A549 (cell line): ENCODE data around the gene VAPB. TPM values are rescaled to one million over a fixed set of nuclear protein-coding genes. Genes with fewer than 3 reads are reported as not detected.

Experiments
- ATAC-seq, 2 experiments: fragments of 200-7000 bp in 1 of 2; fragments of >200 bp in 1 of 2; cut with Nextera tagmentation in 1 of 2; cut with Tn5 transposase in 1 of 2; 3 replicates each; pipeline versions ENCODE4 v1.8.0 to v1.9.1; 2018 to 2020; ENCODE audit warnings: mild to moderate bottlenecking in 1 of 2, moderate library complexity in 1 of 2
- CTCF ChIA-PET: fragments of 300-600 bp; sonication (Branson Sonifier 250); formaldehyde crosslinking; extraction: SDS; loops from one replicate; lab custom pipeline; 2021; ENCODE audit warnings: antibody characterized with exemption, inconsistent platforms; lab: Yijun Ruan, JAX
- POLR2A ChIA-PET: fragments of 350-600 bp; formaldehyde crosslinking; extraction: SDS; loops from one replicate; lab custom pipeline; 2021; ENCODE audit warnings: antibody characterized with exemption, inconsistent platforms; lab: Yijun Ruan, JAX
- DNase-seq, 2 experiments: peaks; one replicate each; pipeline versions ENCODE4 v3.0.0 to v3.0.0-alpha.2; 2011 to 2016; ENCODE audit warnings: low read depth in 1 of 2, low spot score in 1 of 2
- FAIRE-seq: peaks from 2 replicates; lab custom pipeline; 2011; peaks lifted over from hg19 to GRCh38; lab: Jason Lieb, UNC
- H3K27ac ChIP-seq, 2 experiments: fragments of >200 bp; sonication (Bioruptor Twin); formaldehyde crosslinking; 3 replicates each; pipeline ENCODE4 v1.5.1; 2016 to 2017
- H3K4me1 ChIP-seq: fragments of >200 bp; sonication (Bioruptor Twin); formaldehyde crosslinking; 3 replicates; pipeline ENCODE4 v1.6.1; 2016
- H3K4me2 ChIP-seq: fragments of >200 bp; sonication (Bioruptor Twin); formaldehyde crosslinking; 3 replicates; pipeline ENCODE4 v1.6.1; 2016
- H3K4me3 ChIP-seq: fragments of >200 bp; sonication (Bioruptor Twin); formaldehyde crosslinking; 3 replicates; pipeline ENCODE4 v1.5.1; 2016
- H3K9me3 ChIP-seq: fragments of >200 bp; sonication (Bioruptor Twin); formaldehyde crosslinking; 3 replicates; pipeline ENCODE4 v1.6.1; 2016
- BHLHE40 ChIP-seq: IDR thresholded peaks from 2 replicates; pipeline ENCODE4 v1.6.1; 2012; ENCODE audit warnings: low read depth, low read length, inconsistent platforms
- CBX8 ChIP-seq: fragments of 200-600 bp; sonication (generic); IDR thresholded peaks from 2 replicates; pipeline ENCODE4 v1.6.1; 2016
- CEBPB ChIP-seq, 2 experiments: fragments of >200 bp in 1 of 2; sonication (Bioruptor Twin) in 1 of 2; formaldehyde crosslinking in 1 of 2; IDR thresholded peaks; 2 replicates each; pipeline ENCODE4 v1.6.1; 2012 to 2016
- EP300 ChIP-seq, 2 experiments: fragments of >200 bp; sonication (Bioruptor Twin); formaldehyde crosslinking; IDR thresholded peaks; 2 replicates in 1 of 2; 3 replicates in 1 of 2; pipeline ENCODE4 v1.6.1; 2016 to 2017
- ESRRA ChIP-seq: fragments of 150-350 bp; IDR thresholded peaks from 2 replicates; pipeline ENCODE4 v1.6.1; 2014; ENCODE audit warnings: mild to moderate bottlenecking, low read length, borderline replicate concordance
- FOSB ChIP-seq: fragments of 250-450 bp; sonication (Bioruptor Pico); IDR thresholded peaks from 2 replicates; pipeline ENCODE4 v1.5.0; 2020; ENCODE audit warnings: mild to moderate bottlenecking, moderate library complexity
- HES2 ChIP-seq: fragments of >200 bp; sonication (Bioruptor Twin); formaldehyde crosslinking; IDR thresholded peaks from 2 replicates; pipeline ENCODE4 v1.6.1; 2016
- HEYL ChIP-seq: fragments of 250-450 bp; sonication (Bioruptor Pico); IDR thresholded peaks from 2 replicates; pipeline ENCODE4 v1.8.0; 2021; ENCODE audit warnings: mild to moderate bottlenecking, moderate library complexity
- HOXA7 ChIP-seq: fragments of 250-450 bp; sonication (Bioruptor Pico); IDR thresholded peaks from 2 replicates; pipeline ENCODE4 v1.5.0; 2020; ENCODE audit warnings: mild to moderate bottlenecking, moderate library complexity
- HOXB13 ChIP-seq: fragments of 250-450 bp; sonication (Bioruptor Pico); IDR thresholded peaks from 2 replicates; pipeline ENCODE4 v1.5.0; 2020; ENCODE audit warnings: low read depth, mild to moderate bottlenecking, moderate library complexity
- HOXB5 ChIP-seq: fragments of 250-450 bp; sonication (Bioruptor Pico); IDR thresholded peaks from 2 replicates; pipeline ENCODE4 v1.5.0; 2020; ENCODE audit warnings: mild to moderate bottlenecking, moderate library complexity
- RAD21 ChIP-seq, 2 experiments: fragments of >200 bp in 1 of 2; sonication (Bioruptor Twin) in 1 of 2; formaldehyde crosslinking in 1 of 2; IDR thresholded peaks in 1 of 2; conservative IDR thresholded peaks in 1 of 2; 2 replicates in 1 of 2; 3 replicates in 1 of 2; pipeline ENCODE4 v1.6.1; 2012 to 2018; ENCODE audit warnings: inconsistent platforms in 1 of 2
- RCOR1 ChIP-seq: fragments of 150-350 bp; IDR thresholded peaks from 2 replicates; pipeline ENCODE4 v1.6.1; 2014; ENCODE audit warnings: antibody characterized with exemption, low read length, low read depth
- RNF2 ChIP-seq: fragments of 200-600 bp; sonication (generic); IDR thresholded peaks from 2 replicates; pipeline ENCODE4 v1.6.1; 2016; ENCODE audit warnings: low read depth, mild to moderate bottlenecking, antibody characterized with exemption, moderate library complexity, borderline replicate concordance
- ZFP36 ChIP-seq: fragments of 450-650 bp; IDR thresholded peaks from 2 replicates; pipeline ENCODE4 v1.6.1; 2014; ENCODE audit warnings: borderline replicate concordance; ENCODE audit not compliant: partially characterized antibody
- WGBS: methylation state at CpG from one replicate; pipeline ENCODE4 v1.1.6; 2017; ENCODE audit errors: missing lambda C conversion rate; 5-methylcytosine and 5-hydroxymethylcytosine counted together
- polyA plus RNA-seq, 4 experiments: library from polyadenylated mRNA; depleted of rRNA in 3 of 4; stranded (reverse); fragments of >200 nt; fragmentation: RNase III in 1 of 4; extraction: RNeasy Plus Mini Kit Qiagen cat#74134 plus additional on column Dnase treatment in 1 of 4; gene quantifications; 2 replicates in 3 of 4; 3 replicates in 1 of 4; pipeline ENCODE4 v1.2.3, GENCODE V29; 2011 to 2017
- TF ChIP-seq, protein P1 (sequence below): fragments of 250-450 bp; sonication (Bioruptor Pico); IDR thresholded peaks from 2 replicates; pipeline ENCODE4 v1.5.0; 2021; ENCODE audit warnings: mild to moderate bottlenecking, moderate library complexity, borderline replicate concordance
- TF ChIP-seq, protein P2 (sequence below): IDR thresholded peaks from 2 replicates; pipeline ENCODE4 v1.6.1; 2012; ENCODE audit warnings: low read depth, borderline replicate concordance
- TF ChIP-seq, protein P3 (sequence below): fragments of 200-600 bp; sonication (generic); IDR thresholded peaks from 2 replicates; pipeline ENCODE4 v1.6.1; 2016; ENCODE audit warnings: antibody characterized with exemption, mild to moderate bottlenecking, moderate library complexity
- TF ChIP-seq, protein P4 (sequence below): fragments of 450-650 bp; IDR thresholded peaks from 2 replicates; pipeline ENCODE4 v1.6.1; 2014; ENCODE audit warnings: antibody characterized with exemption

The VAPB gene
- polyA plus RNA-seq, 2 of the 4 experiments (the other 2 are of a cell fraction) = 43.8 to 44.0 TPM

GRCh38 chr20:58431134-58431533, 42.1 kb downstream of the VAPB start:
- H3K9me3 ChIP-seq = no peaks in the 10 kb centered on the region
- WGBS = 97% methylated on average over 2 of the region's 2 CpGs
- ChIA-PET POLR2A (no interaction called here), CTCF (interaction anchor here (2.9 kb wide), 1 partner anchor 17 kb away, joined by 12 read pairs; no protein-coding TSS in a partner anchor)
- no peak for ATAC-seq
- no peak for DNase-seq
- H3K4me2 ChIP-seq = no peak overlapping the region
- no peak overlapping the region for H3K4me3 ChIP-seq
- peaks cover 12% of the 10 kb centered on the region for H3K4me1 ChIP-seq
- TF ChIP-seq HEYL (CRISPR knock-in tag) (no peak), HOXB5 (CRISPR knock-in tag) (no peak), CEBPB (IDR thresholded peaks at IDR 0.05) (no peak), HES2 (no peak), RNF2 (no peak)
- TF ChIP-seq, protein P1, sequence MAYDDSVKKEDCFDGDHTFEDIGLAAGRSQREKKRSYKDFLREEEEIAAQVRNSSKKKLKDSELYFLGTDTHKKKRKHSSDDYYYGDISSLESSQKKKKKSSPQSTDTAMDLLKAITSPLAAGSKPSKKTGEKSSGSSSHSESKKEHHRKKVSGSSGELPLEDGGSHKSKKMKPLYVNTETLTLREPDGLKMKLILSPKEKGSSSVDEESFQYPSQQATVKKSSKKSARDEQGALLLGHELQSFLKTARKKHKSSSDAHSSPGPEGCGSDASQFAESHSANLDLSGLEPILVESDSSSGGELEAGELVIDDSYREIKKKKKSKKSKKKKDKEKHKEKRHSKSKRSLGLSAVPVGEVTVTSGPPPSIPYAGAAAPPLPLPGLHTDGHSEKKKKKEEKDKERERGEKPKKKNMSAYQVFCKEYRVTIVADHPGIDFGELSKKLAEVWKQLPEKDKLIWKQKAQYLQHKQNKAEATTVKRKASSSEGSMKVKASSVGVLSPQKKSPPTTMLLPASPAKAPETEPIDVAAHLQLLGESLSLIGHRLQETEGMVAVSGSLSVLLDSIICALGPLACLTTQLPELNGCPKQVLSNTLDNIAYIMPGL (CRISPR knock-in tag) = no peak
- H3K27ac ChIP-seq = no peak overlapping the region
- FAIRE-seq = no peak

GRCh38 chr20:58432186-58432954, 43.3 kb downstream of the VAPB start:
- CTCF ChIA-PET = interaction anchor here (0.7 to 2.9 kb wide), 6 partner anchors 9 to 196 kb away, joined by 3 to 12 read pairs (median 3); no protein-coding TSS in a partner anchor
- FAIRE-seq (no peak), DNase-seq (no peak), ATAC-seq (no peak)
- no peak overlapping the region for H3K4me2 ChIP-seq
- H3K4me1 ChIP-seq = peaks cover 23% of the 10 kb centered on the region
- no peak overlapping the region for H3K4me3 ChIP-seq
- no peak for TF ChIP-seq ESRRA
- no peak for TF ChIP-seq BHLHE40
- TF ChIP-seq HOXB13 (CRISPR knock-in tag) = no peak
- TF ChIP-seq, protein P2, sequence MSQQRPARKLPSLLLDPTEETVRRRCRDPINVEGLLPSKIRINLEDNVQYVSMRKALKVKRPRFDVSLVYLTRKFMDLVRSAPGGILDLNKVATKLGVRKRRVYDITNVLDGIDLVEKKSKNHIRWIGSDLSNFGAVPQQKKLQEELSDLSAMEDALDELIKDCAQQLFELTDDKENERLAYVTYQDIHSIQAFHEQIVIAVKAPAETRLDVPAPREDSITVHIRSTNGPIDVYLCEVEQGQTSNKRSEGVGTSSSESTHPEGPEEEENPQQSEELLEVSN = no peak
- no peak for TF ChIP-seq FOSB (CRISPR knock-in tag)
- TF ChIP-seq, protein P3, sequence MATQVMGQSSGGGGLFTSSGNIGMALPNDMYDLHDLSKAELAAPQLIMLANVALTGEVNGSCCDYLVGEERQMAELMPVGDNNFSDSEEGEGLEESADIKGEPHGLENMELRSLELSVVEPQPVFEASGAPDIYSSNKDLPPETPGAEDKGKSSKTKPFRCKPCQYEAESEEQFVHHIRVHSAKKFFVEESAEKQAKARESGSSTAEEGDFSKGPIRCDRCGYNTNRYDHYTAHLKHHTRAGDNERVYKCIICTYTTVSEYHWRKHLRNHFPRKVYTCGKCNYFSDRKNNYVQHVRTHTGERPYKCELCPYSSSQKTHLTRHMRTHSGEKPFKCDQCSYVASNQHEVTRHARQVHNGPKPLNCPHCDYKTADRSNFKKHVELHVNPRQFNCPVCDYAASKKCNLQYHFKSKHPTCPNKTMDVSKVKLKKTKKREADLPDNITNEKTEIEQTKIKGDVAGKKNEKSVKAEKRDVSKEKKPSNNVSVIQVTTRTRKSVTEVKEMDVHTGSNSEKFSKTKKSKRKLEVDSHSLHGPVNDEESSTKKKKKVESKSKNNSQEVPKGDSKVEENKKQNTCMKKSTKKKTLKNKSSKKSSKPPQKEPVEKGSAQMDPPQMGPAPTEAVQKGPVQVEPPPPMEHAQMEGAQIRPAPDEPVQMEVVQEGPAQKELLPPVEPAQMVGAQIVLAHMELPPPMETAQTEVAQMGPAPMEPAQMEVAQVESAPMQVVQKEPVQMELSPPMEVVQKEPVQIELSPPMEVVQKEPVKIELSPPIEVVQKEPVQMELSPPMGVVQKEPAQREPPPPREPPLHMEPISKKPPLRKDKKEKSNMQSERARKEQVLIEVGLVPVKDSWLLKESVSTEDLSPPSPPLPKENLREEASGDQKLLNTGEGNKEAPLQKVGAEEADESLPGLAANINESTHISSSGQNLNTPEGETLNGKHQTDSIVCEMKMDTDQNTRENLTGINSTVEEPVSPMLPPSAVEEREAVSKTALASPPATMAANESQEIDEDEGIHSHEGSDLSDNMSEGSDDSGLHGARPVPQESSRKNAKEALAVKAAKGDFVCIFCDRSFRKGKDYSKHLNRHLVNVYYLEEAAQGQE = no peak
- TF ChIP-seq, protein P1 (CRISPR knock-in tag) = no peak
- no peak for TF ChIP-seq CBX8
- no peak for TF ChIP-seq RCOR1
- no peak for TF ChIP-seq ZFP36
- TF ChIP-seq EP300 (IDR thresholded peaks at IDR 0.05) = no peak
- TF ChIP-seq HOXA7 (CRISPR knock-in tag) = no peak
- TF ChIP-seq, protein P4, sequence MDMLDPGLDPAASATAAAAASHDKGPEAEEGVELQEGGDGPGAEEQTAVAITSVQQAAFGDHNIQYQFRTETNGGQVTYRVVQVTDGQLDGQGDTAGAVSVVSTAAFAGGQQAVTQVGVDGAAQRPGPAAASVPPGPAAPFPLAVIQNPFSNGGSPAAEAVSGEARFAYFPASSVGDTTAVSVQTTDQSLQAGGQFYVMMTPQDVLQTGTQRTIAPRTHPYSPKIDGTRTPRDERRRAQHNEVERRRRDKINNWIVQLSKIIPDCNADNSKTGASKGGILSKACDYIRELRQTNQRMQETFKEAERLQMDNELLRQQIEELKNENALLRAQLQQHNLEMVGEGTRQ = no peak
- no peak for TF ChIP-seq HEYL (CRISPR knock-in tag)
- TF ChIP-seq RAD21 (conservative IDR thresholded peaks at IDR 0.05 in 1 of 2, IDR thresholded peaks at IDR 0.05 in 1 of 2) = no peak
- 96% methylated on average over 3 of the region's 3 CpGs for WGBS
- no peaks in the 10 kb centered on the region for H3K9me3 ChIP-seq
- POLR2A ChIA-PET = no interaction called here
- H3K27ac ChIP-seq = no peak overlapping the region
